Right lobe of liver (tissue), 4 donors: ENCODE data around the gene MDH2.

ENCODE experiments used
- CTCF ChIP-seq, 4 donors: fragments of 200-600 bp in 3 of 4; fragments of 450-650 bp in 1 of 4; IDR thresholded peaks; one replicate each; pipeline versions ENCODE4 v1.5.1 to v1.8.0; 2016 to 2022; ENCODE audit warnings: antibody characterized with exemption in 4 of 4, mild to moderate bottlenecking in 2 of 4
- POLR2A ChIP-seq: fragments of 450-650 bp; IDR thresholded peaks from one replicate; pipeline ENCODE4 v1.6.1; 2017; ENCODE audit warnings: antibody characterized with exemption, mild to moderate bottlenecking
- donor health status: DM: no; HTN: no; CAD: no.
- donor health status: DM: no; HTN: no; CAD: no.
- donor health status: DM: no; HTN: yes; CAD: no.

- TF ChIP-seq CTCF (IDR thresholded peaks at IDR 0.05) (no peak), POLR2A (no peak)
Measured at GRCh38 chr7:76086070-76086469, 38.2 kb downstream of the MDH2 start.
